ENCODE measurements around the gene PARM1.

DNA sequence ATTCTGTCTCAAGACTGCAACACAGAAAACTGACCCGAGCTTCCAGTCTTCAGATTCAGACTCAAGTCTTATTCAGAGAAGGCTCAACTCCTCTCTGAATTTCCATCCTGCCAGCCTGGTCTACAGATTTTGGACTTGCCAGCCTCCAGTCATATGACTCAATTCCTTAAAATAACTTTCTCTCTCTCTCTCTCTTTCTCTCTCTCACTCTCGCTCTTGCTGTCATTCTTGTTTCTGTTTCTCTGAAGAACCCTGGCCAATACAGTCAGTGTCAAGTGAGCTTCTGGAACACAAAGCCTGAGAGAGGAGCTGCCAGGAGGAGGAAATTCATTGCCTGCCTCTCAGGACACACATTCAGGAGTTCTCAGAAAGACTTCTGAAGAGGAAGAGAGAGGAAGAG, 154.9 kb downstream of the PARM1 start:
- TF ChIP-seq POLR2A (IDR thresholded peaks at IDR 0.05; ENCODE audit: low read depth) (no peak), POLR2AphosphoS5 (IDR thresholded peaks at IDR 0.05) (no peak), EP300 (IDR thresholded peaks at IDR 0.05) (no peak)
- TF ChIP-seq, protein P1, sequence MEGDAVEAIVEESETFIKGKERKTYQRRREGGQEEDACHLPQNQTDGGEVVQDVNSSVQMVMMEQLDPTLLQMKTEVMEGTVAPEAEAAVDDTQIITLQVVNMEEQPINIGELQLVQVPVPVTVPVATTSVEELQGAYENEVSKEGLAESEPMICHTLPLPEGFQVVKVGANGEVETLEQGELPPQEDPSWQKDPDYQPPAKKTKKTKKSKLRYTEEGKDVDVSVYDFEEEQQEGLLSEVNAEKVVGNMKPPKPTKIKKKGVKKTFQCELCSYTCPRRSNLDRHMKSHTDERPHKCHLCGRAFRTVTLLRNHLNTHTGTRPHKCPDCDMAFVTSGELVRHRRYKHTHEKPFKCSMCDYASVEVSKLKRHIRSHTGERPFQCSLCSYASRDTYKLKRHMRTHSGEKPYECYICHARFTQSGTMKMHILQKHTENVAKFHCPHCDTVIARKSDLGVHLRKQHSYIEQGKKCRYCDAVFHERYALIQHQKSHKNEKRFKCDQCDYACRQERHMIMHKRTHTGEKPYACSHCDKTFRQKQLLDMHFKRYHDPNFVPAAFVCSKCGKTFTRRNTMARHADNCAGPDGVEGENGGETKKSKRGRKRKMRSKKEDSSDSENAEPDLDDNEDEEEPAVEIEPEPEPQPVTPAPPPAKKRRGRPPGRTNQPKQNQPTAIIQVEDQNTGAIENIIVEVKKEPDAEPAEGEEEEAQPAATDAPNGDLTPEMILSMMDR (IDR thresholded peaks at IDR 0.05), result no peak

Measured in esophagus muscularis mucosa (tissue), 4 donors.